Activated CD8-positive, alpha-beta memory T cell treated with anti-CD3 and anti-CD28 coated beads, Interleukin-2, amount 10 ng/mL, durations not matched to agents 7 days and 5 days (primary cell): ENCODE data around the gene RLN1. TPM values are rescaled to one million over a fixed set of nuclear protein-coding genes. Genes with fewer than 3 reads are reported as not detected.
"Not testable (repeated sequence)": the region's sequence is repeated elsewhere in the genome, so short reads cannot be mapped to it uniquely, and the experiment has no call there.

Experiments
- ATAC-seq: fragments of 150-1000 bp; cut with Tn5 transposase; one replicate; pipeline ENCODE4 v1.10.0; 2021; ENCODE audit warnings: moderate library complexity
- CTCF ChIA-PET: fragments of 350-600 bp; sonication (Branson Sonifier 250); formaldehyde crosslinking; loops from one replicate; lab custom pipeline; 2021; ENCODE audit warnings: antibody characterized with exemption; lab: Charles Lee
- DNase-seq: peaks from one replicate; pipeline ENCODE4 v3.0.0-alpha.2; 2020
- H3K27ac Mint-ChIP-seq: one replicate; pipeline ENCODE4 v1.8.0; 2021; ENCODE audit warnings: mild to moderate bottlenecking, mixed read lengths
- H3K27me3 Mint-ChIP-seq: one replicate; pipeline ENCODE4 v1.8.0; 2021; ENCODE audit warnings: mixed read lengths
- H3K36me3 Mint-ChIP-seq: one replicate; pipeline ENCODE4 v1.8.0; 2021; ENCODE audit warnings: mild to moderate bottlenecking, mixed read lengths
- H3K4me1 Mint-ChIP-seq: one replicate; pipeline ENCODE4 v1.8.0; 2021; ENCODE audit warnings: mixed read lengths
- H3K4me3 Mint-ChIP-seq: one replicate; pipeline ENCODE4 v1.8.0; 2021; ENCODE audit warnings: mild to moderate bottlenecking, moderate library complexity, mixed read lengths
- H3K9me3 Mint-ChIP-seq: one replicate; pipeline ENCODE4 v1.8.0; 2022; ENCODE audit warnings: low read depth, mixed read lengths
- total RNA-seq, 2 experiments: library from RNA; stranded (reverse); gene quantifications; one replicate each; pipeline ENCODE4 v1.2.3, GENCODE V29; 2021

The RLN1 gene
- total RNA-seq, 2 experiments from 2014 or later, result 1.0 to 1.5 TPM

DNA sequence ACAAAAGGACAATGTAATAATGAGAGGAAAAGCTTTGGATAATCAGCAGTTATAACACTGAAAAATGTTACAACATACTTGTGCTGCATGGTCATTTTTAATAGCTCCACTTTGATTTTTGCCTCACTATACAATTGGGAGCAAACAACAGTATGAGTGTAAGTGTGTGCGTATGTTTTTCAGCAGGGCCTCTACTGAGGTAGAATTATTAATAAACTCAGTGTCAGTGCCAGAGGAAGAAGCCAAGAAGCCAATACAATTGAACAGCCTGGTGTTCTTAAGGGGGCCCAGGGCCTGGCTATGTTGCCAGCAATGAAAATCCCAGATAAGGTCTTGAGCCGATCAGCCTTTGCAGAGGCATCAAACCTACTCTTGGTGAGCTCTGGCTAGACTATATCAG, 16.1 kb upstream of the RLN1 start:
- Mint-ChIP-seq H3K36me3 (peaks cover 38% of the 10 kb centered on the region), H3K4me3 (no peak overlapping the region), H3K27me3 (no peaks in the 10 kb centered on the region), H3K4me1 (peaks cover 29% of the 10 kb centered on the region), H3K27ac (no peak overlapping the region), H3K9me3 (peaks cover 7% of the 10 kb centered on the region)
- DNase-seq (no peak), ATAC-seq (no peak)
- CTCF ChIA-PET, result no interaction called here

DNA sequence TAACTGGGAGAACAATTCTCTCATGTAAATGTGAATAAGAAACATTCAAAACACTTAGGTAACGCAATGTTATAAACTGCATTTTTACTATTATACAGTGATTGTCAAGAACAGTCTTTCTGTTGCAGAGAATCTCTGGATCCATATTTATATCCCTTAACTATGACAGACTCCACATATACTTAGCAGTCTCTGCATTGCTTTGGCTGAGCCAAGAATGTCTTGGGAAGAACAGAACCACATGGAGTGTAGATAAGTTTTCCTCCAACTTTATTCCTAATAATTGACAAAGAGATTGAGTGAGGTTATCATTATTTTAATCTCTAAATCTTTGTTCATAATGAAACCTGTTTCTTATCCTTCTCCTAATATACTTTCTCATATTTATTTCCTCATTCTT, 15.6 kb upstream of the RLN1 start:
- Mint-ChIP-seq H3K36me3 (peaks cover 36% of the 10 kb centered on the region), H3K4me3 (no peak overlapping the region), H3K9me3 (peaks cover 9% of the 10 kb centered on the region), H3K27ac (no peak overlapping the region), H3K4me1 (peaks cover 29% of the 10 kb centered on the region), H3K27me3 (no peaks in the 10 kb centered on the region)
- DNase-seq, result no peak
- ATAC-seq, result no peak
- CTCF ChIA-PET, result no interaction called here

DNA sequence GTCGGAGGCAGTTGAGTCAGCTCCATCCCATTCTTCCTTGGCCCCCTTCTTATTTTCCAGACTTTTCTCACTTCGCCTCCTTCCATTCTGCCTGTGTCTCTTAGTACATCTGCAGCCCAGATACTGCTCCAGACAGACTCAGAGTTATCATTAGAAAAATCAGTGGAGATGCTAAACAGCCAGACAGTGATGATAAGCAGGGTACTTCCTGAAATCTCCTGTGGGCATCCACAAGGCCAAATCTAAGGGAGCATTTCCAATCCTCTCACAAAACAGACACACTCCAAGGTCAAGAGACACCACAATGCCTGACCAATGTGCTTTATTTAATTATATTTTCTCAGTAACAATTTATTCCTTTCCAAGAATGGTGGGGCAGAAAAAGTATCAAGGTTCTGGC, 14.5 kb upstream of the RLN1 start:
- Mint-ChIP-seq H3K27ac (no peak overlapping the region), H3K9me3 (peaks cover 13% of the 10 kb centered on the region), H3K4me1 (peaks cover 29% of the 10 kb centered on the region), H3K36me3 (peaks cover 40% of the 10 kb centered on the region), H3K27me3 (no peaks in the 10 kb centered on the region), H3K4me3 (no peak overlapping the region)
- no peak for DNase-seq
- CTCF ChIA-PET, result no interaction called here
- no peak for ATAC-seq

DNA sequence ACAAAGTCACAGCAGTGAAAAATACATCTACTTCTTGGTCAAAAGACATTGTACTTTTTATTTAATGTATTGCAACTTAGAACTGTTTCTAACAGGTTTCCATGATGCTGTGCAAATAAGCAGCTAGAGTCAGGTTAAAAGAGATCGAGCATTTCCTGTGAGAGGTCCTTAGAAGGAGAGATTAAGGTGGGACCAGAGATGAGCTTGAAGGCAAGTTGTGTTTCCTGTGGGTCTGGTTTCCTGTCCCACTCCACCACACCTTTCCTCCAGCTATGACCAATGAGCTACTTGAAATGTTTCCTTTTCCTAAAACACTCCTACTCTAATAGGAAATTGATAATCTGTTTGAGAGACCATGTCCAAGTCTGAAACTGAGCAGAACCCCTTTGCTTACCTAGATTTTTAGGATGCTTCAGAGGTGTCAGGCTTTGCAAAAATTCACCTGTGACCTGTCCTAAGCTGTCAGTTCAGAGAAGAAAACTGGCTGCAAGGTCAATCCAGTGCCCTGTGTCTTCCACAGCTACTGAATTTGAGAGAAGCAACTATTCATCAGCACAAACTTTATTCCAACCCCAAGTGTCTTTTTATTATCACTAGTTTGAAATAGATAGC, 13.1 kb upstream of the RLN1 start:
- DNase-seq (peak; percentile 71), ATAC-seq (peak; percentile 95)
- CTCF ChIA-PET, result interaction anchor here (0.7 to 2.1 kb wide), 8 partner anchors 9 to 564 kb away, joined by 3 to 10 read pairs (median 3); partner anchors contain the start of genes CD274 and RLN1
- Mint-ChIP-seq H3K4me3 (peak overlapping the region; percentile 17), H3K27me3 (no peaks in the 10 kb centered on the region), H3K27ac (peak overlapping the region; percentile 77), H3K9me3 (peaks cover 16% of the 10 kb centered on the region), H3K4me1 (peaks cover 29% of the 10 kb centered on the region), H3K36me3 (peaks cover 38% of the 10 kb centered on the region)

DNA sequence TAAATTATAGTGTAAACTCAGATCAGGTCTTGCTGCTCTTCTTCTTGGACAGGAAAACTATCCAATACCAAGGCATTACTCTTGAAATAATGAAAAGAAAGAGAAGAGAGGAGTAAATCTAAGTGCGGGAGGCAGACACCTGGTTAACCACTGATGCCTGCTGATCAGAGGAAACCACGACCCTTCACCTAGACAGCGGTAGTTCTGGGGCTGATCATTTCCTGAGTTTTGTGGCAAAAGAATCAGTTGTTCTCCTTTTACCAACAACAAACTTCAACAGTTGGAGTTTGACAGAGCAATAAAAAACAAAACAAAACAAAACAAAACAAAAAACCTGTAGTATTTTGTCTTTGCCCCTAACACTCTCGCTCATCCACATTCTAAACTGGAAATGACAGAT, 3.0 kb downstream of the RLN1 start:
- peak; percentile 72 for DNase-seq
- H3K4me3 Mint-ChIP-seq, result peak overlapping the region; percentile 39
- H3K4me1 Mint-ChIP-seq, result peaks cover 25% of the 10 kb centered on the region
- peak overlapping the region; percentile 61 for H3K27ac Mint-ChIP-seq
- H3K36me3 Mint-ChIP-seq, result peaks cover 21% of the 10 kb centered on the region
- CTCF ChIA-PET, result interaction anchor here (1.1 kb wide), 1 partner anchor 10 kb away, joined by 3 read pairs; no protein-coding TSS in a partner anchor
- no peaks in the 10 kb centered on the region for H3K27me3 Mint-ChIP-seq
- no peak for ATAC-seq
- H3K9me3 Mint-ChIP-seq, result no peaks in the 10 kb centered on the region

DNA sequence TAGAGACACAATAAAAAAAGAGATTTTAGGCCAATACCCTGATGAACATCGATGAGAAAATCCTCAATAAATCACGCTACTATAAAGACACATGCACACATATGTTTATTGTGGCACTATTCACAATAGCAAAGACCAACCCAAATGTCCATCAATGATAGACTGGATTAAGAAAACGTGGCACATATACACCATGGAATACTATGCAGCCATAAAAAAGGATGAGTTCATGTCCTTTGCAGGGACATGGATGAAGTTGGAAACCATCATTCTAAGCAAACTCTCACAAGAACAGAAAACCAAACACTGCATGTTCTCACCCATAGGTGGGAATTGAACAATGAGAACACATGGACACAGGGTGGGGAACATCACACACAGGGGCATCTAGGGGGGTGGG, 8.4 kb downstream of the RLN1 start:
- H3K27me3 Mint-ChIP-seq, H3K9me3 Mint-ChIP-seq, H3K27ac Mint-ChIP-seq, ATAC-seq, CTCF ChIA-PET, H3K4me3 Mint-ChIP-seq, DNase-seq: not testable (repeated sequence)
- Mint-ChIP-seq H3K4me1 (peaks cover 21% of the 10 kb centered on the region), H3K36me3 (peaks cover 38% of the 10 kb centered on the region)

DNA sequence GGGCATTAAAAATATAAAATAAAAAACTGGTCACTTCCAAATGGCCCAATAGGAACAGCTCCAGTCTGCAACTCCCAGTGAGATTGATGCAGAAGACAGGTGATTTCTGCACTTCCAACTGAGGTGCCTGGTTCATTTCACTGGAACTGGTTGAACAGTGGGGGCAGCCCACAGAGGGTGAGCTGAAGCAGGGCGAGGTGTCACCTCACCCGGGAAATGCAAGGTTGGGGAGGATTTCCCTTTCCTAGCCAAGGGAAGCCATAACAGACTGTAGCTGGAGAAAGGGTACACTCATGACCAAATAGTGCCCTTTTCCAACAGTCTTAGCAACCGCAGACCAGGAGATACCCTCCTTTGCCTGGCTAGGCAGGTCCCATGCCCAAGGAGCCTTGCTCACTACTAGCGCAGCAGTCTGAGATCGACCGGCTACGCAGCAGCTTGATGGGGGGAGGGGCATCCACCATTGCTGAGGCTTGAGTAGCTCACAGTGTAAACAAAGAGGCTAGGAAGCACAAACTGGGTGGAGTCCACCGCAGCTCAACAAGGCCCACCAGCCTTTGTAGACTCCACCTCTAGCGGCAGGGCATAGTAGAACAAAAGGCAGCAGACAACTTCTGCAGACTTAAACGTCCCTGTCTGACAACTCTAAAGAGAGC, 12.7 kb downstream of the RLN1 start:
- Mint-ChIP-seq H3K27ac (peak overlapping the region; percentile 3), H3K9me3 (peaks cover 2% of the 10 kb centered on the region)
- CTCF ChIA-PET, result interaction anchor here (0.9 kb wide), 1 partner anchor 10 kb away, joined by 3 read pairs; no protein-coding TSS in a partner anchor

DNA sequence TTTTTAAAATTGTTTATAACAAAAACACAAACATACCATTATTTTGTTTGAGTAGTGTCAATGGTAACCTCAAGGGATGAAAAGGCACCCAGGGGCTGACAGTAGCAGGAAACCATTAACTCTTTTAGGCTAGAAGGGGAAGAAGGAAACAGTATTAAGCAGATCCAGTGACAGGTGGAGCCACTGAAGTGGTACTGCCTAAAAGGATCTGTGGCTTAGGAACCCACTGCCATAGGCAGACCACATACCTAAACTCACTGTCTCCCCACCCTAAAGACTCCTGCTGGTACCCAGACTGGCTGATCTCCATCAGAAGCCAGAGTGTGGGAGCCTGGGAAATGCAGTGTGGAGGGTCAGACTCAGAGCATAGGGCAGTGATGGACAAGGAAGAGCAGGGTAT, 13.5 kb downstream of the RLN1 start:
- DNase-seq (no peak), ATAC-seq (peak; percentile 23)
- Mint-ChIP-seq H3K36me3 (peaks cover 14% of the 10 kb centered on the region), H3K27ac (no peak overlapping the region), H3K4me1 (peaks cover 19% of the 10 kb centered on the region), H3K9me3 (peaks cover 2% of the 10 kb centered on the region), H3K27me3 (no peaks in the 10 kb centered on the region), H3K4me3 (no peak overlapping the region)
- CTCF ChIA-PET, result no interaction called here

More for the DNA sequence above, 12.7 kb downstream of the RLN1 start:
- peak overlapping the region; percentile 34 for H3K4me3 Mint-ChIP-seq
- peaks cover 20% of the 10 kb centered on the region for H3K36me3 Mint-ChIP-seq
- DNase-seq (peak; percentile 85), ATAC-seq (peak; percentile 97)
- peaks cover 17% of the 10 kb centered on the region for H3K4me1 Mint-ChIP-seq
- no peaks in the 10 kb centered on the region for H3K27me3 Mint-ChIP-seq

DNA sequence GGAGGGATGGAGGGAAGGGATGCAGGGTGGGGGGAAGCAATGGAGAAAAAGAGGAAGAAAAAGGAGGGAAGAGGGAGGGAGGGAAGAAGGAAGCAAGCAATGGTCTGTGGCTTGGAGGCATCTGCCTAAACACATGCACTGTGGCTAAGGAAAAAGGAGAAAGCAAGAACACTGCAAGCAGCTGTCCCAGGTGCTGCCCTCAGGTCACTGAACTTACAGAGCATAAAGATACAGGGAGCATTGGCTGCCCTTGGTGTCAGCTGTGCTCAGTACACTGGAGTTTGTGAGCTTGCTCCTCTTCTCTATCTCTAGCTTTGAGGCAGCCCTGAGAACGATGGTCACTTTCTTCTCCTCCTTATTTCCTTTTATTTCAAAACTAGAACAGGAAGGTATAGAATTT, 18.1 kb downstream of the RLN1 start:
- not testable (repeated sequence) for H3K4me3 Mint-ChIP-seq, H3K4me1 Mint-ChIP-seq, H3K27ac Mint-ChIP-seq, DNase-seq, ATAC-seq, H3K27me3 Mint-ChIP-seq, H3K9me3 Mint-ChIP-seq
- peaks cover 14% of the 10 kb centered on the region for H3K36me3 Mint-ChIP-seq
- CTCF ChIA-PET, result interaction anchor here (1.1 to 1.8 kb wide), 3 partner anchors 11 to 278 kb away, joined by 3 read pairs; no protein-coding TSS in a partner anchor

DNA sequence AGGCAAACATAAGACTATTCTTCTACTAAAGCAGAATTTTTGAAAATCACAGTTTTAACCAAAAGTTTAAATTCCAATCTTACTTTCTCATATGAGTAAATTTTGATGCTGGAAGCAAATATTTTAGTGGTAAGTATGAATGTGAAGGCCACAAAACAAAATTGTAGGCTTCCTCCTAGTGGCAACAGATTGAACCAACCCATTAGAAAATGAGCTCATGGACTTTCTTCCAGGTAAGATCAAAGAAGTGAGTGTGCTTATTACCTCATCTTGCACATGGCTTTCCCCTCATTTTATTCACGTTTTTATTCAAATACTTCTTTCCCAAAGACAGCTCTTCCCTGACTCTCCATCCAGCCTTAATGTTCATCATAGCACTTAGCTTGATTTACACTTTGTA, 18.6 kb downstream of the RLN1 start:
- ATAC-seq, result no peak
- H3K9me3 Mint-ChIP-seq, result peaks cover 4% of the 10 kb centered on the region
- CTCF ChIA-PET, result interaction anchor here (1.1 to 1.8 kb wide), 3 partner anchors 10 to 278 kb away, joined by 3 read pairs; no protein-coding TSS in a partner anchor
- H3K4me3 Mint-ChIP-seq, result no peak overlapping the region
- H3K27me3 Mint-ChIP-seq, result no peaks in the 10 kb centered on the region
- DNase-seq, result no peak
- H3K36me3 Mint-ChIP-seq, result peaks cover 18% of the 10 kb centered on the region
- H3K4me1 Mint-ChIP-seq, result peaks cover 5% of the 10 kb centered on the region
- H3K27ac Mint-ChIP-seq, result no peak overlapping the region

DNA sequence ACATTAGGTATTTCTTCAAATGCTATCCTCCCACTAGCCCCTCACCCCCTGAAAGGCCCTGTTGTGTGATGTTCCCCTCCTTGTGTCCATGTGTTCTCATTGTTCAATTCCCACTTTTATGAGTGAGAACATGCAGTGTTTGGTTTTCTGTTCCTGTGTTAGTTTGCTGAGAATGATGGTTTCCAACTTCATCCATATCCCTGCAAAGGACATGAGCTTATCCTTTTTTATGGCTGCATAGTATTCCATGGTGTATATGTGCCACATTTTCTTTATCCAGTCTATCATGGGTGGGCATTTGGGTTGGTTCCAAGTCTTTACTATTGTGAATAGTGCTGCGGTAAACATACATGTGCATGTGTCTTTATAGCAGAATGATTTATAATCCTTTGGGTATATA, 23.3 kb downstream of the RLN1 start:
- DNase-seq, H3K4me1 Mint-ChIP-seq, H3K27ac Mint-ChIP-seq, H3K27me3 Mint-ChIP-seq, CTCF ChIA-PET, ATAC-seq, H3K4me3 Mint-ChIP-seq: not testable (repeated sequence)
- Mint-ChIP-seq H3K9me3 (peaks cover 15% of the 10 kb centered on the region), H3K36me3 (peaks cover 34% of the 10 kb centered on the region)

DNA sequence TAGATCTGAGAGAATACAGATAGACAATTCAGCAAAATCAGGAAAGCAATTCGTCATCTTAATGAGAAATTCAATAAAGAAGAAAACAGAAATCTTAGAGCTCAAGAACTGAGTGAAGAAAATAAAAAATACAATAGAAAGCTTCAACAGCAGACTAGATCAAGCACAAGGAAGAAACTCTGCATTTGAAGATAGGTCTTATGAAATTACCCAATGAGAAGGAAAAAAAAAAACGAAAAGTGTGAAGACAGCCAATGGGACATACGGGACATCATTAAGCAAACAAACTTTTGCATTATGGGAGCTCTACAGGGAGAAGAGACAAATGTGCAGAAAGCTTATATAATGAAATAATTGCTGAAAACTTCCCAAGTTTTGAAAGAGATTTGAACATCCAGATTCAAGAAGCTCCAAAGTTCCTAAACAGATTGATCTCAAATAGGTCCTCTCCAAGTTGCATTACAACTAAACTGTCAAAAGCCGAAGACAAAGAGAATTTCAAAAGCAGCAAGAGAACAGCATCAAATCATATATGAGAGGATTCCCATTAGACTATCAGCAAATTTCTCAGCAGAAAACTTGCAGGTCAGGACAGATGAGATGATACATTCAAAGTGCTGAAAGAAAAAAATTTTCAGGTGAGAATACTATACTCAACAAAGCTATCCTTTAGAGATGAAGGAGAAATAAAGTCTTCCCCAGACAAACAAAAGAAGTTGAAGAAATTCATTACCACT, 24.3 kb downstream of the RLN1 start:
- DNase-seq (no peak), ATAC-seq (no peak)
- CTCF ChIA-PET, result no interaction called here
- H3K27me3 Mint-ChIP-seq, result no peaks in the 10 kb centered on the region
- H3K4me1 Mint-ChIP-seq, result no peaks in the 10 kb centered on the region
- no peak overlapping the region for H3K27ac Mint-ChIP-seq
- H3K9me3 Mint-ChIP-seq, result peaks cover 15% of the 10 kb centered on the region
- peaks cover 34% of the 10 kb centered on the region for H3K36me3 Mint-ChIP-seq
- no peak overlapping the region for H3K4me3 Mint-ChIP-seq

DNA sequence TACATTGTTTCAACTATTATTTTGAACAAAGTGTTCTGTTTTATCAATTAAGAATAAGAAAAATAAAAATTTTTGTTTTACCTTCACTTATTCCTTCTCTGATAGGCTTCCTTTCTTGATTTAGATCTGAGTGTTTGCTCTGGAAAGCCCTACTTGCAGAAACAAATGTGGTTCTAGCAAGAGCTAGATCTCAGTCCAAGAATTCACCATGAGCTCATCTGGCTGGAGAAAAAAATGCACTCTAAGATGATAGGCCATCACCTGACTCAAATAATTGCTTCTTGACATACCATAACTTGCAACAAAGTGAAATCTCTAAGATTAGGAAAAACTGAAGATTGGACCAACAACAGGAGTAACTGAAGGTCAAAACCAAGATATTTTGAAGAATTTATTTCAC, 28.8 kb downstream of the RLN1 start:
- ATAC-seq, result no peak
- DNase-seq, result no peak
- Mint-ChIP-seq H3K36me3 (peaks cover 16% of the 10 kb centered on the region), H3K4me1 (peaks cover 10% of the 10 kb centered on the region), H3K4me3 (no peak overlapping the region), H3K9me3 (peaks cover 11% of the 10 kb centered on the region), H3K27ac (no peak overlapping the region), H3K27me3 (no peaks in the 10 kb centered on the region)
- CTCF ChIA-PET, result interaction anchor here (0.7 to 1.8 kb wide), 2 partner anchors 10 to 125 kb away, joined by 3 to 4 read pairs; no protein-coding TSS in a partner anchor
